ENCODE measurements around the gene ZNF93.
"Not testable (repeated sequence)": the region's sequence is repeated elsewhere in the genome, so short reads cannot be mapped to it uniquely, and the experiment has no call there.

DNA sequence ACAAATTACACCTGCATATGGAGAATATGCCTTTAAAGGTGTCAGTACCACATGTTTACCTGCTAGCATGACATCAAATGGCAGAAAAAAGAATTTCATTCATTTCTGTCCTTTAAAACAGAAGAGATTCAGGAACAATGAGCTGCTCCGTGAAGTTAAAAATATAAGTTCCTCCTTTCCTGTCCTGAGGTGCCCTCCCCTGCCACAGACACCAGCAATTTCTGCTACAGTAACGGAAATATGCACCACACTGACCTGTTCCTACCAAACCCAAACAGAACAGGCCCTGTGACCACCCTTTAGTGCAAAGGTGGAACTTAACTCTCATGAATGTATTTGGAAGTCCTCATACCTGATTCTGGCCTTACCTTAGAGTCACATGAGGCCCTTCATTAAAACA is 49.0 kb upstream of the ZNF93 start:
- TF ChIP-seq, protein P1, sequence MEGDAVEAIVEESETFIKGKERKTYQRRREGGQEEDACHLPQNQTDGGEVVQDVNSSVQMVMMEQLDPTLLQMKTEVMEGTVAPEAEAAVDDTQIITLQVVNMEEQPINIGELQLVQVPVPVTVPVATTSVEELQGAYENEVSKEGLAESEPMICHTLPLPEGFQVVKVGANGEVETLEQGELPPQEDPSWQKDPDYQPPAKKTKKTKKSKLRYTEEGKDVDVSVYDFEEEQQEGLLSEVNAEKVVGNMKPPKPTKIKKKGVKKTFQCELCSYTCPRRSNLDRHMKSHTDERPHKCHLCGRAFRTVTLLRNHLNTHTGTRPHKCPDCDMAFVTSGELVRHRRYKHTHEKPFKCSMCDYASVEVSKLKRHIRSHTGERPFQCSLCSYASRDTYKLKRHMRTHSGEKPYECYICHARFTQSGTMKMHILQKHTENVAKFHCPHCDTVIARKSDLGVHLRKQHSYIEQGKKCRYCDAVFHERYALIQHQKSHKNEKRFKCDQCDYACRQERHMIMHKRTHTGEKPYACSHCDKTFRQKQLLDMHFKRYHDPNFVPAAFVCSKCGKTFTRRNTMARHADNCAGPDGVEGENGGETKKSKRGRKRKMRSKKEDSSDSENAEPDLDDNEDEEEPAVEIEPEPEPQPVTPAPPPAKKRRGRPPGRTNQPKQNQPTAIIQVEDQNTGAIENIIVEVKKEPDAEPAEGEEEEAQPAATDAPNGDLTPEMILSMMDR (IDR thresholded peaks at IDR 0.05): not testable (repeated sequence)
- TF ChIP-seq, protein P2, sequence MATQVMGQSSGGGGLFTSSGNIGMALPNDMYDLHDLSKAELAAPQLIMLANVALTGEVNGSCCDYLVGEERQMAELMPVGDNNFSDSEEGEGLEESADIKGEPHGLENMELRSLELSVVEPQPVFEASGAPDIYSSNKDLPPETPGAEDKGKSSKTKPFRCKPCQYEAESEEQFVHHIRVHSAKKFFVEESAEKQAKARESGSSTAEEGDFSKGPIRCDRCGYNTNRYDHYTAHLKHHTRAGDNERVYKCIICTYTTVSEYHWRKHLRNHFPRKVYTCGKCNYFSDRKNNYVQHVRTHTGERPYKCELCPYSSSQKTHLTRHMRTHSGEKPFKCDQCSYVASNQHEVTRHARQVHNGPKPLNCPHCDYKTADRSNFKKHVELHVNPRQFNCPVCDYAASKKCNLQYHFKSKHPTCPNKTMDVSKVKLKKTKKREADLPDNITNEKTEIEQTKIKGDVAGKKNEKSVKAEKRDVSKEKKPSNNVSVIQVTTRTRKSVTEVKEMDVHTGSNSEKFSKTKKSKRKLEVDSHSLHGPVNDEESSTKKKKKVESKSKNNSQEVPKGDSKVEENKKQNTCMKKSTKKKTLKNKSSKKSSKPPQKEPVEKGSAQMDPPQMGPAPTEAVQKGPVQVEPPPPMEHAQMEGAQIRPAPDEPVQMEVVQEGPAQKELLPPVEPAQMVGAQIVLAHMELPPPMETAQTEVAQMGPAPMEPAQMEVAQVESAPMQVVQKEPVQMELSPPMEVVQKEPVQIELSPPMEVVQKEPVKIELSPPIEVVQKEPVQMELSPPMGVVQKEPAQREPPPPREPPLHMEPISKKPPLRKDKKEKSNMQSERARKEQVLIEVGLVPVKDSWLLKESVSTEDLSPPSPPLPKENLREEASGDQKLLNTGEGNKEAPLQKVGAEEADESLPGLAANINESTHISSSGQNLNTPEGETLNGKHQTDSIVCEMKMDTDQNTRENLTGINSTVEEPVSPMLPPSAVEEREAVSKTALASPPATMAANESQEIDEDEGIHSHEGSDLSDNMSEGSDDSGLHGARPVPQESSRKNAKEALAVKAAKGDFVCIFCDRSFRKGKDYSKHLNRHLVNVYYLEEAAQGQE (IDR thresholded peaks at IDR 0.05; ENCODE audit: insufficient read depth in 1 of 2, low read depth in 2 of 2, low read length in 1 of 2): not testable (repeated sequence)
- TF ChIP-seq POLR2AphosphoS5 (IDR thresholded peaks at IDR 0.05; ENCODE audit: low read depth, low read length): not testable (repeated sequence)

Measured in Panc1 (cell line).